H1 (cell line): Measurements from ENCODE around the gene CCDC169. TPM values are rescaled to one million over a fixed set of nuclear protein-coding genes. Genes with fewer than 3 reads are reported as not detected.

Experiments
- CTCF ChIA-PET: fragments of 300-600 bp; sonication (Branson Sonifier 250); formaldehyde crosslinking; loops from one replicate; lab custom pipeline; 2021; ENCODE audit not compliant: partially characterized antibody; lab: Charles Lee
- POLR2A ChIA-PET: fragments of 300-600 bp; sonication (Branson Sonifier 250); formaldehyde crosslinking; loops from one replicate; lab custom pipeline; 2021; ENCODE audit warnings: inconsistent platforms; ENCODE audit not compliant: partially characterized antibody; lab: Charles Lee
- DNase-seq, 2 experiments: peaks; one replicate each; pipeline versions ENCODE4 v3.0.0 to v3.0.0-alpha.2; 2010 to 2022; ENCODE audit warnings: low spot score in 2 of 2, low read depth in 1 of 2, mixed read lengths in 1 of 2
- FAIRE-seq: peaks from 2 replicates; lab custom pipeline; 2011; peaks lifted over from hg19 to GRCh38; lab: Jason Lieb, UNC
- H2AFZ ChIP-seq: 2 replicates; pipeline ENCODE4 v1.8.1; 2012; ENCODE audit warnings: low read length, inconsistent platforms
- H2AK5ac ChIP-seq: 2 replicates; pipeline ENCODE4 v1.6.1; 2013; ENCODE audit warnings: low read depth, low read length
- H2BK120ac ChIP-seq: replicated peaks from 2 replicates; pipeline ENCODE3; 2013; ENCODE audit warnings: low read depth, low read length, inconsistent platforms
- H2BK12ac ChIP-seq: 2 replicates; pipeline ENCODE4 v1.6.1; 2013; ENCODE audit warnings: low read depth, low read length
- H2BK15ac ChIP-seq: 2 replicates; pipeline ENCODE4 v1.6.1; 2013; ENCODE audit warnings: low read length
- H2BK20ac ChIP-seq: 2 replicates; pipeline ENCODE4 v1.6.1; 2013; ENCODE audit warnings: low read length
- H2BK5ac ChIP-seq: 2 replicates; pipeline ENCODE4 v1.6.1; 2013; ENCODE audit warnings: low read depth, low read length
- H3K14ac ChIP-seq: 2 replicates; pipeline ENCODE4 v1.6.1; 2013; ENCODE audit warnings: inconsistent platforms; ENCODE audit not compliant: insufficient read length
- H3K18ac ChIP-seq: 2 replicates; pipeline ENCODE4 v1.6.1; 2013; ENCODE audit warnings: low read length; ENCODE audit errors: extremely low read depth
- H3K23ac ChIP-seq: 2 replicates; pipeline ENCODE4 v1.6.1; 2013; ENCODE audit warnings: inconsistent platforms; ENCODE audit not compliant: insufficient read length
- H3K23me2 ChIP-seq: 2 replicates; pipeline ENCODE4 v1.6.1; 2013; ENCODE audit warnings: low read depth, low read length
- H3K27ac ChIP-seq: 2 replicates; pipeline ENCODE4 v1.6.1; 2011; ENCODE audit warnings: low read depth, low read length, inconsistent platforms
- H3K27me3 ChIP-seq, 4 experiments: replicated peaks in 1 of 4; 1 replicate in 1 of 4; 2 replicates in 3 of 4; pipeline versions ENCODE4 v1.6.1 to v1.8.1; 2011 to 2013; ENCODE audit warnings: low read length in 3 of 4, mild to moderate bottlenecking in 3 of 4, inconsistent platforms in 2 of 4, mixed read lengths in 2 of 4, moderate library complexity in 1 of 4; ENCODE audit not compliant: control insufficient read depth in 3 of 4, insufficient read depth in 3 of 4; ENCODE audit errors: extremely low read depth in 1 of 4
- H3K36me3 ChIP-seq, 4 experiments: 2 replicates each; pipeline versions ENCODE4 v1.6.1 to v1.8.1; 2011 to 2013; ENCODE audit warnings: mild to moderate bottlenecking in 4 of 4, low read length in 3 of 4, moderate library complexity in 2 of 4, control low read depth in 1 of 4, inconsistent platforms in 1 of 4; ENCODE audit not compliant: insufficient read depth in 4 of 4, control insufficient read depth in 2 of 4
- H3K4ac ChIP-seq: replicated peaks from 2 replicates; pipeline ENCODE3; 2013; ENCODE audit warnings: low read length, low read depth, mixed read lengths, inconsistent platforms; ENCODE audit not compliant: insufficient read length
- H3K4me1 ChIP-seq, 4 experiments: replicated peaks in 1 of 4; 1 replicate in 1 of 4; 2 replicates in 3 of 4; pipeline versions ENCODE4 v1.6.1 to v1.8.1; 2011 to 2013; ENCODE audit warnings: low read length in 3 of 4, inconsistent platforms in 2 of 4, mixed read lengths in 1 of 4; ENCODE audit not compliant: insufficient read depth in 4 of 4, control insufficient read depth in 3 of 4
- H3K4me2 ChIP-seq, 2 experiments: 2 replicates each; pipeline versions ENCODE4 v1.6.1 to v1.8.1; 2011 to 2013; ENCODE audit warnings: low read depth in 2 of 2, low read length in 2 of 2, control low read depth in 1 of 2, inconsistent platforms in 1 of 2, mild to moderate bottlenecking in 1 of 2; ENCODE audit not compliant: insufficient read depth in 1 of 2
- H3K4me3 ChIP-seq, 4 experiments: fragments of 200-600, 300-600 bp in 1 of 4; sonication (generic), shearing (Covaris generic), sonication (Bioruptor Twin) in 1 of 4; 2 replicates each; pipeline versions ENCODE4 v1.5.1 to v1.8.1; 2011 to 2016; ENCODE audit warnings: low read length in 4 of 4, low read depth in 3 of 4, control low read depth in 2 of 4, inconsistent platforms in 2 of 4, mild to moderate bottlenecking in 2 of 4, mixed read lengths in 1 of 4, moderate library complexity in 1 of 4; ENCODE audit not compliant: insufficient read depth in 2 of 4; ENCODE audit errors: extremely low read depth in 1 of 4
- H3K56ac ChIP-seq: replicated peaks from 2 replicates; pipeline ENCODE3; 2013; ENCODE audit warnings: low read depth, mild to moderate bottlenecking, mixed read lengths, low read length, inconsistent platforms; ENCODE audit not compliant: insufficient read length
- H3K79me1 ChIP-seq: 2 replicates; pipeline ENCODE4 v1.6.1; 2013; ENCODE audit warnings: low read depth, low read length, control low read depth
- H3K79me2 ChIP-seq, 2 experiments: 2 replicates each; pipeline versions ENCODE4 v1.6.1 to v1.8.1; 2012 to 2013; ENCODE audit warnings: low read length in 2 of 2, mild to moderate bottlenecking in 2 of 2, inconsistent platforms in 1 of 2; ENCODE audit not compliant: insufficient read depth in 2 of 2, control insufficient read depth in 1 of 2
- H3K9ac ChIP-seq, 4 experiments: replicated peaks in 1 of 4; 1 replicate in 1 of 4; 2 replicates in 3 of 4; pipeline versions ENCODE4 v1.6.1 to v1.8.1; 2011 to 2013; ENCODE audit warnings: low read depth in 3 of 4, low read length in 3 of 4, control low read depth in 2 of 4, mild to moderate bottlenecking in 2 of 4, moderate library complexity in 2 of 4, inconsistent platforms in 1 of 4; ENCODE audit errors: extremely low read depth in 1 of 4
- H3K9me3 ChIP-seq, 2 experiments: 2 replicates each; pipeline versions ENCODE4 v1.6.1 to v1.8.1; 2012 to 2013; ENCODE audit warnings: mild to moderate bottlenecking in 2 of 2, moderate library complexity in 2 of 2, control low read depth in 1 of 2, inconsistent platforms in 1 of 2, low read depth in 1 of 2, low read length in 1 of 2, mixed read lengths in 1 of 2; ENCODE audit not compliant: insufficient read depth in 2 of 2
- H4K20me1 ChIP-seq, 2 experiments: replicated peaks in 1 of 2; 2 replicates each; pipeline versions ENCODE3 to v1.8.1; 2011 to 2013; ENCODE audit warnings: inconsistent platforms in 2 of 2, low read length in 2 of 2, mild to moderate bottlenecking in 1 of 2; ENCODE audit not compliant: insufficient read depth in 2 of 2, control insufficient read depth in 1 of 2
- H4K5ac ChIP-seq: 2 replicates; pipeline ENCODE4 v1.6.1; 2013; ENCODE audit warnings: low read length, low read depth, mixed read lengths, inconsistent platforms; ENCODE audit not compliant: insufficient read length
- H4K8ac ChIP-seq: 2 replicates; pipeline ENCODE4 v1.8.0; 2013; ENCODE audit warnings: mild to moderate bottlenecking, moderate library complexity, low read length, inconsistent platforms; ENCODE audit not compliant: insufficient read depth; ENCODE audit errors: extremely low read depth
- H4K91ac ChIP-seq: replicated peaks from 2 replicates; pipeline ENCODE3; 2013; ENCODE audit warnings: low read length, mixed read lengths, inconsistent platforms; ENCODE audit not compliant: insufficient read length
- BCL11A ChIP-seq, 2 experiments: IDR thresholded peaks; one replicate each; pipeline ENCODE4 v1.6.1; 2011; ENCODE audit warnings: low read depth in 2 of 2, low read length in 2 of 2, mild to moderate bottlenecking in 2 of 2
- CREB1 ChIP-seq: IDR thresholded peaks from 2 replicates; pipeline ENCODE4 v1.6.1; 2012; ENCODE audit warnings: inconsistent platforms
- MAX ChIP-seq: IDR thresholded peaks from 2 replicates; pipeline ENCODE4 v1.6.1; 2012; ENCODE audit warnings: inconsistent platforms
- NRF1 ChIP-seq: IDR thresholded peaks from 2 replicates; pipeline ENCODE4 v1.6.1; 2011; ENCODE audit warnings: mild to moderate bottlenecking, low read depth, low read length, improper control_type of control experiment
- PHF8 ChIP-seq: fragments of 200-600 bp; sonication (generic); conservative IDR thresholded peaks from 2 replicates; pipeline ENCODE4 v1.7.1; 2012; ENCODE audit warnings: low read depth, mild to moderate bottlenecking, inconsistent platforms, low read length, moderate library complexity
- RAD21 ChIP-seq, 2 experiments: IDR thresholded peaks in 1 of 2; conservative IDR thresholded peaks in 1 of 2; 2 replicates each; pipeline ENCODE4 v1.6.1; 2011; ENCODE audit warnings: low read depth in 2 of 2, low read length in 2 of 2, improper control_type of control experiment in 1 of 2, inconsistent platforms in 1 of 2, mild to moderate bottlenecking in 1 of 2, moderate library complexity in 1 of 2
- RBBP5 ChIP-seq: IDR thresholded peaks from 2 replicates; pipeline ENCODE4 v1.7.1; 2012; ENCODE audit warnings: low read depth, mild to moderate bottlenecking, inconsistent platforms, low read length, moderate library complexity, borderline replicate concordance
- RXRA ChIP-seq: IDR thresholded peaks from 2 replicates; pipeline ENCODE4 v1.6.1; 2011; ENCODE audit warnings: low read depth, mild to moderate bottlenecking, low read length, moderate library complexity; ENCODE audit not compliant: insufficient read depth
- SIRT6 ChIP-seq: IDR thresholded peaks from one replicate; pipeline ENCODE4 v1.7.1; 2012; ENCODE audit warnings: low read length, inconsistent platforms
- WGBS, 2 experiments: shearing (Covaris generic) in 1 of 2; methylation state at CpG; one replicate each; pipeline versions ENCODE4 v1.1.6 to v1.1.7; 2013 to 2015; ENCODE audit warnings: low lambda C conversion rate in 2 of 2, mixed read lengths in 2 of 2, inconsistent platforms in 1 of 2, low coverage in 1 of 2, missing lambda C conversion rate in 1 of 2; ENCODE audit not compliant: insufficient replicate concordance in 2 of 2, insufficient coverage in 1 of 2, insufficient read length in 1 of 2; ENCODE audit errors: extremely low coverage in 1 of 2, missing lambda C conversion rate in 1 of 2; 5-methylcytosine and 5-hydroxymethylcytosine counted together
- polyA plus RNA-seq, 7 experiments: library from polyadenylated mRNA; depleted of rRNA in 3 of 7; stranded (reverse) in 5 of 7; unstranded in 2 of 7; fragments of >200 nt in 5 of 7; fragments of 200-250 nt in 2 of 7; gene quantifications; 1 replicate in 5 of 7; 2 replicates in 1 of 7; 4 replicates in 1 of 7; pipeline versions ENCODE4 v1.2.1 to v1.2.3, GENCODE V29; 2011 to 2013; ENCODE audit warnings: missing spikeins in 2 of 7, mixed read lengths in 2 of 7
- total RNA-seq: library from RNA; stranded (reverse); fragmentation: NEBNext Ultra II Directional; extraction: Animal tissue kit (Norgen Biotek cat#: 25700); gene quantifications from 2 replicates; pipeline ENCODE4 v1.2.1, GENCODE V29; 2021

Gene CCDC169
- total and polyA plus RNA-seq, 2 of the 8 experiments (the other 6 are each of a cell fraction or from before 2014, with no cell fraction given) = 7.2 to 44.0 TPM

- no peak overlapping the region for H3K14ac ChIP-seq
- no peak for TF ChIP-seq MAX
- TF ChIP-seq RAD21 (IDR thresholded peaks at IDR 0.05 in 1 of 2, conservative IDR thresholded peaks at IDR 0.05 in 1 of 2; ENCODE audit: low read depth in 2 of 2, low read length in 2 of 2) = no peak
- no peak for TF ChIP-seq SIRT6
- no peak for TF ChIP-seq CREB1
- TF ChIP-seq NRF1 = no peak
- TF ChIP-seq RBBP5 = no peak
- no peak for TF ChIP-seq BCL11A (IDR thresholded peaks at IDR 0.05; ENCODE audit: low read depth in 2 of 2, low read length in 2 of 2)
- no peak for TF ChIP-seq PHF8
- TF ChIP-seq RXRA = no peak
- TF ChIP-seq, all 59 proteins: peak for 0
- no peaks in the 10 kb centered on the region for H3K79me1 ChIP-seq
- H3K27me3 ChIP-seq = no peaks in the 10 kb centered on the region
- H4K91ac ChIP-seq = no peak overlapping the region
- H2BK12ac ChIP-seq = no peak overlapping the region
- H3K18ac ChIP-seq = no peak overlapping the region
- no peak overlapping the region for H2BK15ac ChIP-seq
- H2BK20ac ChIP-seq = no peak overlapping the region
- H4K5ac ChIP-seq = no peak overlapping the region
- H3K9me3 ChIP-seq = peaks cover 0 to 7% of the 10 kb centered on the region in 2 experiments; a peak in 1 of 4 replicates
- no peak overlapping the region for H3K4me2 ChIP-seq
- H3K79me2 ChIP-seq = no peaks in the 10 kb centered on the region
- no peaks in the 10 kb centered on the region for H3K4me1 ChIP-seq
- no peak overlapping the region for H2BK120ac ChIP-seq
- no peaks in the 10 kb centered on the region for H3K23me2 ChIP-seq
- no peaks in the 10 kb centered on the region for H4K20me1 ChIP-seq
- ChIA-PET POLR2A (interaction anchor here (1.6 kb wide), 1 partner anchor 20 kb away, joined by 5 read pairs; no protein-coding TSS in a partner anchor), CTCF (no interaction called here)
- H2AFZ ChIP-seq = no peak overlapping the region
- no peak overlapping the region for H3K27ac ChIP-seq
- no peak overlapping the region for H2AK5ac ChIP-seq
- no peak for DNase-seq
- no peak overlapping the region for H3K23ac ChIP-seq
- no peak overlapping the region for H3K4me3 ChIP-seq
- H2BK5ac ChIP-seq = no peak overlapping the region
- no peak overlapping the region for H4K8ac ChIP-seq
- H3K9ac ChIP-seq = no peak overlapping the region
- peaks cover 0 to 7% (median 1%) of the 10 kb centered on the region in 4 experiments; a peak in 2 of 8 replicates for H3K36me3 ChIP-seq
- no peak overlapping the region for H3K4ac ChIP-seq
- WGBS, 2 experiments = 91% methylated on average over 3 of the region's 3 CpGs; no CpG with 5 or more reads in 1 of the 2 experiments
- FAIRE-seq = no peak
- H3K56ac ChIP-seq = no peak overlapping the region
Measured at GRCh38 chr13:36217456-36217855, 80.2 kb downstream of the CCDC169 start.
